ENCODE results near the gene LHFPL6. TPM values are rescaled to one million over a fixed set of nuclear protein-coding genes. Genes with fewer than 3 reads are reported as not detected.

LHFPL6 gene
- total and polyA plus RNA-seq, 9 of the 15 experiments (the other 6 are each of a cell fraction or from before 2014, with no cell fraction given) = 0.18 TPM; not detected in 8

GRCh38 chr13:39419876-39420275 lies 183.1 kb downstream of the LHFPL6 start (continued):
- no peak for TF ChIP-seq ZNF511 (CRISPR knock-in tag; IDR thresholded peaks at IDR 0.05)
- no peak for TF ChIP-seq AFF1 (IDR thresholded peaks at IDR 0.05; ENCODE audit: low read depth in 1 of 2, partially characterized antibody in 2 of 2)

- DNase-seq (ENCODE audit: extremely low read depth in 1 of 4, low spot score in 3 of 4) = no peak
- in situ Hi-C loops (cut with MboI) (no loop called here), intact Hi-C loops (cut with micrococcal nuclease) (no loop called here)
- Histone ChIP-seq H3K79me2 (ENCODE audit: control insufficient read depth, insufficient read depth, low read length) (no peaks in the 10 kb centered on the region), H3K9me3 (replicated peaks; ENCODE audit: control insufficient read depth, insufficient read depth, low read depth, low read length) (no peaks in the 10 kb centered on the region), H3K4me1 (replicated peaks in 1 of 2; ENCODE audit: control insufficient read depth in 2 of 2, insufficient read depth in 2 of 2, low read length in 2 of 2) (no peaks in the 10 kb centered on the region), H4K20me1 (replicated peaks; ENCODE audit: control insufficient read depth, insufficient read depth, low read length) (no peaks in the 10 kb centered on the region), H3K9ac (ENCODE audit: insufficient read depth in 1 of 2, low read depth in 2 of 2, low read length in 2 of 2) (no peak overlapping the region), H3K4me2 (ENCODE audit: insufficient read depth, low read length) (no peak overlapping the region), H3K27ac (ENCODE audit: extremely low read depth, low read depth, low read length) (no peak overlapping the region), H3K36me3 (ENCODE audit: control insufficient read depth, insufficient read depth, low read length) (no peaks in the 10 kb centered on the region), H3K27me3 (ENCODE audit: control insufficient read depth in 2 of 2, insufficient read depth in 2 of 2, low read length in 2 of 2) (no peaks in the 10 kb centered on the region), H3K4me3 (no peak overlapping the region), H2AFZ (ENCODE audit: low read depth, low read length) (no peak overlapping the region), H3K9me1 (ENCODE audit: control insufficient read depth, insufficient read depth, low read length) (no peaks in the 10 kb centered on the region)
- POLR2A ChIA-PET = interaction anchor here (0.7 to 1.1 kb wide), 3 partner anchors 15 to 347 kb away, joined by 3 read pairs; no protein-coding TSS in a partner anchor
- no TSS peak for BruUV-seq (replicated peaks)
- no peak for ATAC-seq
- no peak for FAIRE-seq
- CTCF ChIA-PET (ENCODE audit: low intra/inter-chr PET ratio) = no interaction called here
- TF ChIP-seq NCOA4 (IDR thresholded peaks at IDR 0.05; ENCODE audit: partially characterized antibody) = no peak
- TF ChIP-seq RNF219 (CRISPR knock-in tag; IDR thresholded peaks at IDR 0.05) = no peak
- no peak for TF ChIP-seq SUPT5H (IDR thresholded peaks at IDR 0.05)
- no peak for TF ChIP-seq ARID2 (IDR thresholded peaks at IDR 0.05)
- no peak for TF ChIP-seq ZNF583 (CRISPR knock-in tag; IDR thresholded peaks at IDR 0.05)
- TF ChIP-seq SRSF1 (IDR thresholded peaks at IDR 0.05; ENCODE audit: low read depth, low read length) = no peak
- no peak for TF ChIP-seq ZNF444 (CRISPR knock-in tag; IDR thresholded peaks at IDR 0.05)
- no peak for TF ChIP-seq HOMEZ (CRISPR knock-in tag; IDR thresholded peaks at IDR 0.05)
- TF ChIP-seq ARHGAP35 (IDR thresholded peaks at IDR 0.05; ENCODE audit: partially characterized antibody) = no peak
- TF ChIP-seq ZBED1 (IDR thresholded peaks at IDR 0.05) = no peak
- TF ChIP-seq GTF2F1 (IDR thresholded peaks at IDR 0.05; ENCODE audit: low read depth, low read length) = no peak
Observed at GRCh38 chr13:39419068-39419467, 183.9 kb downstream of the LHFPL6 start.
